Suprapubic skin (tissue), 3 donors: ENCODE results near the gene SYCE3.

Experiments
- CTCF ChIP-seq, 2 donors: fragments of 200-600 bp in 1 of 2; fragments of 450-650 bp in 1 of 2; sonication (generic) in 1 of 2; IDR thresholded peaks; one replicate each; pipeline ENCODE4 v1.5.1; 2016 to 2019; ENCODE audit warnings: antibody characterized with exemption in 2 of 2, mild to moderate bottlenecking in 1 of 2, moderate library complexity in 1 of 2
- EP300 ChIP-seq: sonication (generic); formaldehyde crosslinking; IDR thresholded peaks from one replicate; pipeline ENCODE4 v1.6.1; 2017; ENCODE audit warnings: antibody characterized with exemption
- POLR2A ChIP-seq, 2 donors: fragments of 450-650 bp; IDR thresholded peaks; one replicate each; pipeline ENCODE4 v1.6.1; 2017; ENCODE audit warnings: antibody characterized with exemption in 2 of 2, mild to moderate bottlenecking in 2 of 2, moderate library complexity in 2 of 2

GRCh38 chr22:50579752-50580151, 17.0 kb upstream of the SYCE3 start:
- TF ChIP-seq EP300 (no peak), CTCF (IDR thresholded peaks at IDR 0.05) (no peak), POLR2A (IDR thresholded peaks at IDR 0.05) (no peak)
